ENCODE results near the gene TRIM45.

- TF ChIP-seq, protein P1, sequence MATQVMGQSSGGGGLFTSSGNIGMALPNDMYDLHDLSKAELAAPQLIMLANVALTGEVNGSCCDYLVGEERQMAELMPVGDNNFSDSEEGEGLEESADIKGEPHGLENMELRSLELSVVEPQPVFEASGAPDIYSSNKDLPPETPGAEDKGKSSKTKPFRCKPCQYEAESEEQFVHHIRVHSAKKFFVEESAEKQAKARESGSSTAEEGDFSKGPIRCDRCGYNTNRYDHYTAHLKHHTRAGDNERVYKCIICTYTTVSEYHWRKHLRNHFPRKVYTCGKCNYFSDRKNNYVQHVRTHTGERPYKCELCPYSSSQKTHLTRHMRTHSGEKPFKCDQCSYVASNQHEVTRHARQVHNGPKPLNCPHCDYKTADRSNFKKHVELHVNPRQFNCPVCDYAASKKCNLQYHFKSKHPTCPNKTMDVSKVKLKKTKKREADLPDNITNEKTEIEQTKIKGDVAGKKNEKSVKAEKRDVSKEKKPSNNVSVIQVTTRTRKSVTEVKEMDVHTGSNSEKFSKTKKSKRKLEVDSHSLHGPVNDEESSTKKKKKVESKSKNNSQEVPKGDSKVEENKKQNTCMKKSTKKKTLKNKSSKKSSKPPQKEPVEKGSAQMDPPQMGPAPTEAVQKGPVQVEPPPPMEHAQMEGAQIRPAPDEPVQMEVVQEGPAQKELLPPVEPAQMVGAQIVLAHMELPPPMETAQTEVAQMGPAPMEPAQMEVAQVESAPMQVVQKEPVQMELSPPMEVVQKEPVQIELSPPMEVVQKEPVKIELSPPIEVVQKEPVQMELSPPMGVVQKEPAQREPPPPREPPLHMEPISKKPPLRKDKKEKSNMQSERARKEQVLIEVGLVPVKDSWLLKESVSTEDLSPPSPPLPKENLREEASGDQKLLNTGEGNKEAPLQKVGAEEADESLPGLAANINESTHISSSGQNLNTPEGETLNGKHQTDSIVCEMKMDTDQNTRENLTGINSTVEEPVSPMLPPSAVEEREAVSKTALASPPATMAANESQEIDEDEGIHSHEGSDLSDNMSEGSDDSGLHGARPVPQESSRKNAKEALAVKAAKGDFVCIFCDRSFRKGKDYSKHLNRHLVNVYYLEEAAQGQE (tag by site-specific recombination; IDR thresholded peaks at IDR 0.05), result no peak
- TF ChIP-seq CTCF (tag by site-specific recombination; IDR thresholded peaks at IDR 0.05) (no peak), ZNF660 (tag by site-specific recombination; IDR thresholded peaks at IDR 0.05) (no peak), KLF1 (tag by site-specific recombination; IDR thresholded peaks at IDR 0.05) (no peak), ZNF513 (tag by site-specific recombination; IDR thresholded peaks at IDR 0.05) (no peak), ZNF23 (tag by site-specific recombination; IDR thresholded peaks at IDR 0.05; ENCODE audit: borderline replicate concordance) (no peak), MYNN (tag by site-specific recombination; IDR thresholded peaks at IDR 0.05; ENCODE audit: borderline replicate concordance) (no peak), ZNF837 (tag by site-specific recombination; IDR thresholded peaks at IDR 0.05) (no peak), YY1 (tag by site-specific recombination; IDR thresholded peaks at IDR 0.05) (no peak), ZNF239 (tag by site-specific recombination; IDR thresholded peaks at IDR 0.05) (no peak), ZNF830 (tag by site-specific recombination; IDR thresholded peaks at IDR 0.05; ENCODE audit: low read depth) (no peak), ZSCAN30 (tag by site-specific recombination; IDR thresholded peaks at IDR 0.05) (no peak), ZNF174 (tag by site-specific recombination; IDR thresholded peaks at IDR 0.05) (no peak)
- TF ChIP-seq, protein P2, sequence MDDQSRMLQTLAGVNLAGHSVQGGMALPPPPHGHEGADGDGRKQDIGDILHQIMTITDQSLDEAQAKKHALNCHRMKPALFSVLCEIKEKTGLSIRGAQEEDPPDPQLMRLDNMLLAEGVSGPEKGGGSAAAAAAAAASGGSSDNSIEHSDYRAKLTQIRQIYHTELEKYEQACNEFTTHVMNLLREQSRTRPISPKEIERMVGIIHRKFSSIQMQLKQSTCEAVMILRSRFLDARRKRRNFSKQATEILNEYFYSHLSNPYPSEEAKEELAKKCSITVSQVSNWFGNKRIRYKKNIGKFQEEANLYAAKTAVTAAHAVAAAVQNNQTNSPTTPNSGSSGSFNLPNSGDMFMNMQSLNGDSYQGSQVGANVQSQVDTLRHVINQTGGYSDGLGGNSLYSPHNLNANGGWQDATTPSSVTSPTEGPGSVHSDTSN (CRISPR knock-in tag; IDR thresholded peaks at IDR 0.05), result no peak
These were observed 28.8 kb upstream of the TRIM45 start for GRCh38 chr1:117150316-117150715.
